ENCODE results near the gene CXXC4. TPM values are rescaled to one million over a fixed set of nuclear protein-coding genes. Genes with fewer than 3 reads are reported as not detected.

Gene CXXC4
- total RNA-seq, 1 experiment from 2014 or later = not detected

GRCh38 chr4:104508224-104508623 lies 13.5 kb upstream of the CXXC4 start:
- no peaks in the 10 kb centered on the region for H3F3A ChIP-seq (ENCODE audit: low read length, unreplicated experiment)

GRCh38 chr4:104507112-104507511 lies 12.4 kb upstream of the CXXC4 start:
- no peaks in the 10 kb centered on the region for H4K20me1 ChIP-seq (ENCODE audit: low read length)
- DNase-seq = no peak
- CTCF ChIA-PET = no interaction called here
- intact Hi-C loops (cut with micrococcal nuclease) = no loop called here
- H2AFZ ChIP-seq (ENCODE audit: low read length) = no peak overlapping the region
- H3K36me3 ChIP-seq (ENCODE audit: low read depth, low read length) = no peaks in the 10 kb centered on the region
- H3K9me3 ChIP-seq (ENCODE audit: low read length) = no peaks in the 10 kb centered on the region
- H3K4me1 ChIP-seq (ENCODE audit: insufficient read depth, low read length) = no peaks in the 10 kb centered on the region
- no peak overlapping the region for H3K4me3 ChIP-seq (ENCODE audit: low read length)
- BruUV-seq (replicated peaks) = no TSS peak
- TF ChIP-seq EZH2phosphoT487 (IDR thresholded peaks at IDR 0.05; ENCODE audit: borderline replicate concordance, low read length) (no peak), EZH2 (IDR thresholded peaks at IDR 0.05; ENCODE audit: low read length, unreplicated experiment) (no peak), CTCF (conservative IDR thresholded peaks at IDR 0.05; ENCODE audit: low read depth, low read length) (no peak)
- H3F3A ChIP-seq (ENCODE audit: low read length, unreplicated experiment) = no peaks in the 10 kb centered on the region
- no peaks in the 10 kb centered on the region for H3K79me2 ChIP-seq (ENCODE audit: low read length)
- no peak overlapping the region for H3K4me2 ChIP-seq (ENCODE audit: low read length)
- no peak overlapping the region for H3K9ac ChIP-seq (ENCODE audit: low read length)
- no peak overlapping the region for H3K27ac ChIP-seq (ENCODE audit: low read length)
- H3K27me3 ChIP-seq (ENCODE audit: low read length) = no peaks in the 10 kb centered on the region
- H3K9me2 ChIP-seq (replicated peaks; ENCODE audit: low read length) = no peaks in the 10 kb centered on the region
- POLR2A ChIA-PET (ENCODE audit: unreplicated experiment) = no interaction called here
- no peak for ATAC-seq

More at GRCh38 chr4:104508224-104508623, 13.5 kb upstream of the CXXC4 start:
- H3K79me2 ChIP-seq (ENCODE audit: low read length) = no peaks in the 10 kb centered on the region
- intact Hi-C loops (cut with micrococcal nuclease) = no loop called here
- BruUV-seq (replicated peaks) = no TSS peak
- ChIA-PET CTCF (no interaction called here), POLR2A (ENCODE audit: unreplicated experiment) (no interaction called here)
- H3K9me3 ChIP-seq (ENCODE audit: low read length) = no peaks in the 10 kb centered on the region
- H3K4me1 ChIP-seq (ENCODE audit: insufficient read depth, low read length) = no peaks in the 10 kb centered on the region
- H4K20me1 ChIP-seq (ENCODE audit: low read length) = no peaks in the 10 kb centered on the region
- no peak overlapping the region for H3K4me3 ChIP-seq (ENCODE audit: low read length)
- TF ChIP-seq EZH2phosphoT487 (IDR thresholded peaks at IDR 0.05; ENCODE audit: borderline replicate concordance, low read length) = no peak
- TF ChIP-seq CTCF (conservative IDR thresholded peaks at IDR 0.05; ENCODE audit: low read depth, low read length) = no peak
- no peak for TF ChIP-seq EZH2 (IDR thresholded peaks at IDR 0.05; ENCODE audit: low read length, unreplicated experiment)
- H3K36me3 ChIP-seq (ENCODE audit: low read depth, low read length) = no peaks in the 10 kb centered on the region
- H3K4me2 ChIP-seq (ENCODE audit: low read length) = no peak overlapping the region
- H2AFZ ChIP-seq (ENCODE audit: low read length) = no peak overlapping the region
- ATAC-seq (no peak), DNase-seq (no peak)
- H3K27me3 ChIP-seq (ENCODE audit: low read length) = no peaks in the 10 kb centered on the region
- no peak overlapping the region for H3K27ac ChIP-seq (ENCODE audit: low read length)
- no peaks in the 10 kb centered on the region for H3K9me2 ChIP-seq (replicated peaks; ENCODE audit: low read length)
- H3K9ac ChIP-seq (ENCODE audit: low read length) = no peak overlapping the region

GRCh38 chr4:104504536-104504935 lies 9.8 kb upstream of the CXXC4 start:
- Histone ChIP-seq H3K79me2 (ENCODE audit: low read length) (no peaks in the 10 kb centered on the region), H4K20me1 (ENCODE audit: low read length) (no peaks in the 10 kb centered on the region), H3K4me2 (ENCODE audit: low read length) (no peak overlapping the region), H3F3A (ENCODE audit: low read length, unreplicated experiment) (no peaks in the 10 kb centered on the region), H3K4me3 (ENCODE audit: low read length) (no peak overlapping the region), H3K36me3 (ENCODE audit: low read depth, low read length) (no peaks in the 10 kb centered on the region), H3K9me3 (ENCODE audit: low read length) (no peaks in the 10 kb centered on the region), H3K4me1 (ENCODE audit: insufficient read depth, low read length) (no peaks in the 10 kb centered on the region), H3K27ac (ENCODE audit: low read length) (no peak overlapping the region), H2AFZ (ENCODE audit: low read length) (no peak overlapping the region), H3K9ac (ENCODE audit: low read length) (no peak overlapping the region), H3K27me3 (ENCODE audit: low read length) (no peaks in the 10 kb centered on the region), H3K9me2 (replicated peaks; ENCODE audit: low read length) (no peaks in the 10 kb centered on the region)
- POLR2A ChIA-PET (ENCODE audit: unreplicated experiment) = no interaction called here
- ATAC-seq (no peak), DNase-seq (no peak)
- intact Hi-C loops (cut with micrococcal nuclease) = no loop called here
- CTCF ChIA-PET = no interaction called here
- TF ChIP-seq CTCF (conservative IDR thresholded peaks at IDR 0.05; ENCODE audit: low read depth, low read length) (no peak), EZH2 (IDR thresholded peaks at IDR 0.05; ENCODE audit: low read length, unreplicated experiment) (no peak), EZH2phosphoT487 (IDR thresholded peaks at IDR 0.05; ENCODE audit: borderline replicate concordance, low read length) (no peak)
- no TSS peak for BruUV-seq (replicated peaks)
